Measurements from ENCODE around the gene MAP3K20.
A peak's percentile ranks its signal among the peaks of the same experiment; 100 is the strongest.

Gene MAP3K20

GRCh38 chr2:173044686-173045085 lies 31.0 kb upstream of the MAP3K20 start:
- TF ChIP-seq SIN3A (IDR thresholded peaks at IDR 0.05; ENCODE audit: borderline replicate concordance, insufficient read depth, low read length) (no peak), TAF1 (IDR thresholded peaks at IDR 0.05; ENCODE audit: borderline replicate concordance, insufficient read depth, low read length) (no peak), POLR2AphosphoS5 (IDR thresholded peaks at IDR 0.05; ENCODE audit: low read depth, low read length) (no peak), FOXP2 (optimal IDR thresholded peaks at IDR 0.05; ENCODE audit: borderline replicate concordance, extremely low read depth, extremely low read length, insufficient read depth) (no peak), REST (IDR thresholded peaks at IDR 0.05; ENCODE audit: insufficient read depth in 1 of 2, low read depth in 2 of 2, low read length in 2 of 2) (no peak)

GRCh38 chr2:173045181-173045580 lies 30.5 kb upstream of the MAP3K20 start:
- no peak for TF ChIP-seq SIN3A (IDR thresholded peaks at IDR 0.05; ENCODE audit: borderline replicate concordance, insufficient read depth, low read length)

- TF ChIP-seq REST (IDR thresholded peaks at IDR 0.05; ENCODE audit: insufficient read depth in 1 of 2, low read depth in 2 of 2, low read length in 2 of 2) (no peak), SIN3A (IDR thresholded peaks at IDR 0.05; ENCODE audit: borderline replicate concordance, insufficient read depth, low read length) (no peak), FOXP2 (optimal IDR thresholded peaks at IDR 0.05; ENCODE audit: borderline replicate concordance, extremely low read depth, extremely low read length, insufficient read depth) (no peak), TAF1 (IDR thresholded peaks at IDR 0.05; ENCODE audit: borderline replicate concordance, insufficient read depth, low read length) (no peak), POLR2AphosphoS5 (IDR thresholded peaks at IDR 0.05; ENCODE audit: low read depth, low read length) (no peak)
These were observed 27.1 kb upstream of the MAP3K20 start for GRCh38 chr2:173048522-173048896.

GRCh38 chr2:173048897-173049661 lies 26.6 kb upstream of the MAP3K20 start:
- peak; percentile 50; the same call in 1 of the 2 replicates for TF ChIP-seq TAF1 (IDR thresholded peaks at IDR 0.05; ENCODE audit: borderline replicate concordance, insufficient read depth, low read length)
- peak; percentile 52; the same call in 1 of the 2 replicates for TF ChIP-seq POLR2AphosphoS5 (IDR thresholded peaks at IDR 0.05; ENCODE audit: low read depth, low read length)
- TF ChIP-seq SIN3A (IDR thresholded peaks at IDR 0.05; ENCODE audit: borderline replicate concordance, insufficient read depth, low read length), result 0 out of 2 replicates have a peak, but pooled peaks have one; percentile 26
- TF ChIP-seq REST (IDR thresholded peaks at IDR 0.05; ENCODE audit: insufficient read depth in 1 of 2, low read depth in 2 of 2, low read length in 2 of 2), result 0 out of 4 replicates have a peak, but pooled peaks of 1 of the 2 experiments have one; percentile 40
- no peak for TF ChIP-seq FOXP2 (optimal IDR thresholded peaks at IDR 0.05; ENCODE audit: borderline replicate concordance, extremely low read depth, extremely low read length, insufficient read depth)

GRCh38 chr2:173049831-173050230 lies 25.8 kb upstream of the MAP3K20 start:
- TF ChIP-seq SIN3A (IDR thresholded peaks at IDR 0.05; ENCODE audit: borderline replicate concordance, insufficient read depth, low read length), result no peak
- no peak for TF ChIP-seq POLR2AphosphoS5 (IDR thresholded peaks at IDR 0.05; ENCODE audit: low read depth, low read length)
- no peak for TF ChIP-seq REST (IDR thresholded peaks at IDR 0.05; ENCODE audit: insufficient read depth in 1 of 2, low read depth in 2 of 2, low read length in 2 of 2)

Measured in PFSK-1 (cell line).